ENCODE measurements around the gene PRKCZ.
"Not testable (repeated sequence)": the region's sequence is repeated elsewhere in the genome, so short reads cannot be mapped to it uniquely, and the experiment has no call there.

The PRKCZ gene

DNA sequence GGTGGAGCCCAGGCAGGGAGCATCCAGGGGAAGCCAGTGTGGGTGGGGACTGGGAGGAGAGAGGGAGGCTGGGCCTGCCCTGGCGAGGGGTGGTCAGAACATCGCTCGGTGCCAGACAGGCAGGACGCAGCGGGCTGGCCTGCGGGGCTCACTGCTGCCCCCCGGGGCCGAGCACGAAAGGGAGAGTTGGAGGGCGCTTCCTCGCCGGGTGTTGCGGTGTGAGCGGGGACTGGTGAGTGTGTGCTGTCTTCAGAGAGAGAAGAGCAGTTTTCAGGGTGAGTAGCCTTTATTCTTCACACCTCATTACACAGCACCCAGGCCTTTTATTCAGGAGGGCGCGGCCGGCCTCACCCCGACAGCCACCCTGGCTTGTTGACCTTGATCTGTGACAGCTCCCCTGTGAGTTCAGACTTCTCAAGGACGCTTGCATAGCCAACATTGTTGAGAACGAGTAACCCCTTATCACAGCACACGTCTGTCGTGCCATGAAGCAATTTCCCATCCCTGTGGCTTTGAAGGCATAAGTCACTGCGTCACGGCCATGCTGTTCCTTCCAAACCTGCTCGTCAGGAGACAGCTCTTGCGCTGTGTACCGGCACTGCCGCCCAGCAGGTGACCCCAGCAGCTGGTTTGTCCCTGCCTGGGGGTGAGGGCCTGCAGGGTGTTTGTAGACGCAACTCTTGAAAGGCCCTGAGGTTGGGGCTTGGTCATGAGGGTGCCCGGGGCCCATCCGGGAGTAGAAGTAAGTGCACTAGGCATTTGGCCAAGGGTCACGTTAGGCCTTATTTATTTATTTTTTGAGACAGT, 54.6 kb downstream of the PRKCZ start:
- DNase-seq, result no peak

DNA sequence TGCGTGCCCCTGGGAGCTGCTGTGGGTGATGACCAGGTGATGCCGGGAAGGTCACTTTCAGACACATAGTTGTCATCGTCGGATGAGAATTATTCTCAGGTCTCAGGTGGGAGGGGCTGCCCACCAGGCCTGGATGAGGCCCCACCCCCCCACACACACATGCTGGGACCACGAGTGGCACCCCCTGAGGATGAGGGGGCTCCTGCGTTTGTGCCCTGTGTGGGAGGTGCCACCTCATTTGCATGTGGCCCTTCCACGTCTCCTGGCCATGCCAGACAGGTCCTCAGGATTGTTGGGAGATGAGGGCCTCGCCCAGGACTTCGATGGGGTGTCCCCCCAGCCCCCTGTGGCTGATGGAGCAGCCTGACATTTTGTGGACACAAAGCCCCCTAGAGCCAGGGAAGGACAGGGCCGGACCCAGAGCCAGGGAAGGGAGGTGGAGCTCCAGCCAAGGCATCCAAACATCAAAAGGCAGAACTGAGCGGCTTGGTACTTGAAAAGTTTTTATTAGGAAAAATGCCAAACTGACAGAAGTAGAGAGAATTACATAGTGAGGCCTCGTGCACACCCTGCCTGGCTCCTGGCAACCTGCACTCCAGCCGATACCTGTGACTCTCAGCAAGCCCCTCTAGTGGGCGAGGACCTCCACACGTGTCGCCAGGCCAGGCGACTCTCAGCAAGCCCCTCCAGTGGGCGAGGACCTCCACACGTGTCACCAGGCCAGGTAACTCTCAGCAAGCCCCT, 55.7 kb downstream of the PRKCZ start:
- DNase-seq, result no peak

DNA sequence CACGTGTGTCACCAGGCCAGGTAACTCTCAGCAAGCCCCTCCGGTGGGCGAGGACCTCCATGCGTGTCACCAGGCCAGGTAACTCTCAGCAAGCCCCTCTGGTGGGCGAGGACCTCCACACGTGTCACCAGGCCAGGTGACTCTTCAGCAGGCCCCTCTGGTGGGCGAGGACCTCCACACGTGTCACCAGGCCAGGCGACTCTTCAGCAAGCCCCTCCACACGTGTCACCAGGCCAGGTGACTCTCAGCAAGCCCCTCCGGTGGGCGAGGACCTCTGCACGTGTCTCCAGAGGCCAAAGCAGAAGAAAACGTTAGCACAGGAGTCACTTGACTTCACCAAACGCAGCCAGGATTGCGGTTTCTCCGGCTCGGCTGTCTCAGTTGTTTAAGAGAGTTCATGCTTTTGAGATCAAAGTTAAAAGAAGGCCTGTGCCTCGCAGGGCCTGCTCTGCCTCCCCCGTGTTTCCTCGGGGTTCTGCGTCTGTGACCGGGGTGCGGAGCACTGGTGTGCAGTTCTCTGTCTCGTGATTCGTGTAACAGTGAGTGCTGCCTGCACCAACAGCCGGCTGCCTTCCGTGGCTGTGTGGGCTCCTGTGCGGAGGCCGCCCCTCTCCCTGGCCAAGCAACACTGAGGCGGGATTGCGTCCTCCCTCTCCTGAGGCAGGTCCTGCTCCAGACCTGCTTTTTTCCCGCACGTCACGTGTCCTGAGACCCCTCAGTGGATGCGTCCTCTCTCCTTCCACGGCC, 56.6 kb downstream of the PRKCZ start:
- no peak for DNase-seq

DNA sequence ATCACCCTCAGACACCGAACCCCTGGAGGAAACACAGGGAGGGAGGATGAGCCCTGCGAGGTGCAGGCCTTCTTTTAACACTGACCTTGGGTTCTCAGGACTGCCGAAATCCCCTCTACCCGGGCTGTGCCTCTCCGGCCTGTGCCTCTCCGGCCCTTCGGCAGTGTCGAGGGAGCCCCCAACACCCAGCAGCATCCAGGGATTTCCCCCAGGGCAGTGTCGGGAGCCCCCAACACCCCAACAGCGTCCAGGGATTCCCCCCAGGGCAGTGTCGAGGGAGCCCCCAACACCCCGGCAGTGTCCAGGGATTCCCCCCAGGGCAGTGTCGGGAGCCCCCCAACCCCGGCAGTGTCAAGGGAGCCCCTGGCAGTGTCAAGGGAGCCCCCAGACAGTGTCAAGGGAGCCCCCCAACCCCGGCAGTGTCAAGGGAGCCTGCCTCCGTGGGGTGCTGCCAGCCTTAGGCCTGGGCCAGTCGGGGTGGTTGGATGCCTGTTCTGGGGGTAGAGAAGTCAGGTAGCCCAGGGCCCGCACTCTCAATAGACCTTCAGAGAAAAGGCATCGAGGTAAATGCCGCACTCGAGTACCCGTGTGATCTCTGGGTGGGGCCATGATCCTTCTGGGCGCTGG, 57.5 kb downstream of the PRKCZ start:
- no peak for DNase-seq

DNA sequence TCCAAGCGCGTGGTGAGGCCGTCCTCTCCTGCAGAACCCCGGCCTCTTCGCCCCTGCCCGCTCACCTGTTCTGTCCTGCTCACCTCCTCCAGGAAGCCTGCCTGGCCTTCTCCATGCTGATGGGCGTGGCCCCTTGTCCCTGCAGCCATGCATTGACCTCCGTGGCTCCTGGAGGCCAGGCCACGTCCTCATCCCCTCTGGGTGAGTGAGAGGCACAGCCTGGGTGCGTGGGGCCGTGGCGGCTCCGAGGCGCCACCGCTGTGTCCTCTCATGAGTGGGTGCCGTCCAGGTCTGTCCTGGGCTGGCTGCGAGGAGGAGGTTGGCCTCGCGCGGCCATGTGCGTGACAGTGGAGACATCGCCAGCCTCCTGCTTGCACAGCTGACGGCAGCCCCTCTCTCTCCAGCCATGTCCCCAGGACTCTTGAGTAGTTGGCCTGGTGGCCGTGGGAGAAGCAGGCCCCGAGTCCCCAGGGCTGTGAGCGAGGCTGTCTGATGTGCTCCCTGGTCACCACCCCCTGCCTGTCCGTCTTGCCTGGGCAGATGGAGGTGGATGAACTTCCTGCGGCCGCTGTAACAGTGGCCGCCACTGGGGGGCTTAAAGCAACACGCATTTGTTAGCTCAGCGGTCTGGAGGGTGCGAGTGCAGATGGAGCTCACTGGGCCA, 58.1 kb downstream of the PRKCZ start:
- DNase-seq, result no peak

DNA sequence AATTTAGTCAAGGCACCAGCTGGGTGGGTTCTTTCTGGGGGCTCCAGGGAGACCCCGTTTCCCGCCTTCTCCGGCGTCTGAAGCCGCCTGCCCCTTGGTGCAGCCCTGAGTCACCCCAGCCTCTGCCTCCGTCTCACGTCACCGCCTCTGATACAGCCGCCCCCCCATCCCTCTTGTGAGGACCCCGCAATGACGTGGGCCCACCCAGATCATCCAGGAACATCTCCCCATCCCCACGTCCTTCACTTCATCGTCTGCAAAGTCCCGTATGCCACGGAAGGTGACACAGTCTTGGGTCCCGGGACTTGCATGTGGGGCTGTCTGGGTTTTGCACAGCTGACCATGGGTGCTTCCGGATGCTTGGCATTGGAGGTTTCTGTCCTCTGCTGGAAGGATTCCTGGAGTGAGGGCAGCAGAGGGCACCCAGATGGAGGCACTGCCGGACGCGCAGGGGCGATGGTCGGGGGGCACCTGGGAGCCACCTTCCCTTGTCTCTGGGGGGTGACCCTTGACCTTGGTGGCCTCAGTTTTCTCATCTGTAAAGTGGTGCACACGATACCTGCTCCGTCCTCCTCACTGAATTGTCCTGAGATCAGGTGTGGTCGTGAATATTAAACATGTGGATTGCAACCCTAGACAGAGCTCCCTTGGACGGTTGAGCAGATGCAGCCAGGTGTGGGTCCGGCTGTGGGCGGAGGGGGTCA, 58.8 kb downstream of the PRKCZ start:
- DNase-seq, result no peak

DNA sequence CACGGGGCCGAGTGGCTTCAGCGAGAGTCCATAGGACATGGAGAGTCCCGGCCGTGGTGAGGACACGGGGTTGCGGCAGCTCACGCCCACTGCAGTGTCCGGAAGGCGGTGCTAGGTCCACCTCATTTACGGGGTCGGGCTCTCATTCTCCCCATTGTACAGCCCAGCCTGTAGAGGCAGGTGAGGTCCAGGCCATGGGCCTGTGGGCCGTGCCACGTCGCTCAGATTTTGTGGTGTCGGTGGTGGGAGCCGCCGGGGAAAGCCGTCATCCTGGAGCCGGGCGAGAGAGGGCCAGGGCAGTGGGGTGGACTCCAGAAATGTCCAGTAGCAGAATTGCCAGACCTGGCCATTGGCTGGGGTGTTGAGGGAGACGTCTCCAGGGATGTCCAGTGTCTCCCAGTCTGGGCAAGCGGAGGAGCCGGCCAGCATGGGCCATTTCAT, 59.4 kb downstream of the PRKCZ start:
- no peak for DNase-seq

DNA sequence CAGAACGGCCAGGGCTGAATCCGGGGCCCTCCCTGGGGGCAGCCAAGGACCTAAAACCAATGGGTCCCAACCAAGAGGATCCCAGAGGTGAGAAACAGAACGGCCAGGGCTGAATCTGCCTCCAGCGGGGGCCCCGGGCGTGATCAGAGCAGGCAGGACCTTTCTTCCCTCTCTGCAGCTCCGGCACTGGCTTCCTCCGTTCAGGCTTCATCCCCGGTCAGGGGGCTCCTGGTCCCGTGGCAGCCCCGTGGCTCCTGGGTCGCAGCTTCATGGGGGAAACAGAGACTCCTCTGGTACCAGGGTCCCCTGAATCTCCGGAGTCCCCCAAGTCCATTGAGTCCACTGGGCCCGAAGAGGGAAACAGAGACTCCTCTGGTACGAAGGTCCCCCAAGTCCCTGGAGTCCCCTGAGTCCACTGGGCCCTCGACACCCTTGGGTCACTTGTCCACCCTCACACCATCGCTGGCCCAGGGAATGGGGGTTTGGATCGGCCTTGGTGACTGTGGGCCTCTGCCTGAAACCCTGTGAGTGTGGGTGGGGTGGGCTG, 60.1 kb downstream of the PRKCZ start:
- no peak for DNase-seq

DNA sequence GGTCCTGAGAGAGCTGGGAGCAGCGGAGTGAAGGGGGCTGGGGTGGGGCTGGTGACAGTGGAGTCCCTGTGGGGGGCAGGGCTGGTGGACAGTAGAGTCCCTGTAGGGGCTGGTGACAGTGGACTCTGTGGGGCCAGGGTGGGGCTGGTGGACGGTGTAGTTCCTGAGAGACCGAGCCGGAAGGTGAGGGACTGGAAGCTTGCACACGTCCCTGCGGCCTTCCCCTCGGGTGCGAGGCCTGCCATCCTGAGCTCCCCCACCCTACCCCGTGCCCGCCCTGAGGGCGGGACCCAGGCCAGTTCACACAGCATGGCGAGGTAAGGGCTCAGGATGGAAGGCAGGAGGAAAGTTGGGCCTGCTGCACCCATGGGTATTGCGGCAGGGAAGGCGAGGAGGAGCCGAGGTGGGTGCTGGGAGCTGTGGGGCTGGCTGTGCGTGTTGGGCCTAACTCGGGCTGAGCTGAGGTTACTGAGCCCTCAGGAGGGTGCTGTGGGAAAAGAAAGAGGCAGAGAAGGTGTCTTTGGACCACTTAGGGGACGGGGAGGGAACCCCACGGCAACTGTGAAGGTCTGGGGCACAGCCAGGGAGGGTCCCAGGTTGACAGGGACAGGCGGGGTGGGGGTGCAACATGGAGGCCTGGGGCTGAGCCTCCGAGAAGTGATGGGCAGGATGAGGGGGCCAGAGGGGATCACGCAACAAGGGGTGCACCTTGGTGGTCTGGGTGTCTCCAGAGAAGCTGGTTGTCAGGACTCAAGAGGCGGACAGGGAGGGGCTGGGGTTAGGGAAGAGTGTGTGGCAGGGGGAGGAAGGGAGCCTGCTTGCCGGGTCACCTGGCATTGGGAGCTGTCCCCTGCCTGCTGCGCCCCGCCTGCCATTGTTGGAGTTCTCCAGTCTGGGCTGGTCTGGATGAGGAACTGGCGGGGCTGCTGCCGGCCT, 60.8 kb downstream of the PRKCZ start:
- DNase-seq, result no peak

DNA sequence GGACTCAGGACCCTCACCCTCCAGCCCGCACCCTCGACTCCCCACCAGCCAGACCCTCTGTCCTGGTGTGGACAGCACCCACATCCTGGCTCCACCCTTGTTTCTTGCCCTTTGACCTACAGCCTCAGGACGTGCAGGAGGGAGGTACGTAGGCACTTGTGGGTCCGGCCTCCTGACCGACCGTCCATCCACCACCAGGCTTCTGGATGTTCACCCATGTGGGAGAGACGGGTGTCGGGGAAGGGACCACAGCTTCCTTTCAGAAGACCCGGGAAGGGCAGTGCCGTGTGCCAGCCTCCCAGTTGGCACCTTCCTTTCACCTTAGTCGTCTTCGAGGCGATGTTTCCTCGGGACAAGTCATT, 61.4 kb downstream of the PRKCZ start:
- DNase-seq, result no peak

DNA sequence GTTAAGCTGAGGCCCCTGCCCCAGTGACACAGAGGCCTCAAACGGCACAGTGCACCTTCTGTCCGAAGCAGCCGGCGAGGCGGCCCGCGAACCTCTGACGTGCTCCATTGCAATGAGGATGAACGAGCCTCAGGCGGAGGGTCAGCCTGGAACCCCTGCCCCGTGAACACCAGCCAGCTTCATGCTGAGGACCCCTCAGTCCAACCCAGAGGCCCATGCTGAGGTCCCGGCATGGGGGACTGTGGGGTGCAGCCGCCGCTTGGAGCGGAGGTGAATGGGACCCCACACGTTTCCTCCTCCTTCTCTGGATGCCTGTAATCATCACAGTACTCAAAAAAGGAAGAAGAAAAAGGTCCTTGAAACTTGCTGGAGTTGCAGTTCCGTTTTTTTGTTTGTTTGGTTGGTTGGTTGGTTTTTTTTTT, 62.1 kb downstream of the PRKCZ start:
- no peak for DNase-seq

DNA sequence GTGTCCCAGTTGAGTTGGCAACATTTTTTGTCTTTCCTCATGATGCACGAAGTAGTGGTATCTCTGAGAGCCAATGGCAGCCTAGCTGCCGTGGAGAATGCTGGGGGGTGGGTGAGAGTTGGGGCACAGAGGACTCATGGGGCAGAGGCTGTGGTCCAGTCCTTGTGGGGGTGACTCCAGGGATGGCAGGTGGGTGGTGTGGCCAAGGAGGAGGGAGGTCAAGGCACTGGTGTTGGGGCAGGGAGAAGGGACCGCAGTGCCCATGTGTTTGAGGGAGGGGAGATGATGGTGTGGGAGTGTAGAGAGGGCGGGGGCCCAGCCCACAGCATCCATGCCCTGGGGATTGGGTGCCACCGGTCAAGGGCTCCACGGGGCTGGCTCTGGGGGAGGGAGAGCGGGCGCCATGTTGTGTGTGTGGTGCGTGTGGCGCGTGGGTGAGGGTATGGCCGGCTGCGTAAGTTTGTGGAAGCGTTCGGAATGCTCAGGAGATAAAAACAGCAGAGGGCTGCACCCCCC, 63.5 kb downstream of the PRKCZ start:
- no peak for DNase-seq

DNA sequence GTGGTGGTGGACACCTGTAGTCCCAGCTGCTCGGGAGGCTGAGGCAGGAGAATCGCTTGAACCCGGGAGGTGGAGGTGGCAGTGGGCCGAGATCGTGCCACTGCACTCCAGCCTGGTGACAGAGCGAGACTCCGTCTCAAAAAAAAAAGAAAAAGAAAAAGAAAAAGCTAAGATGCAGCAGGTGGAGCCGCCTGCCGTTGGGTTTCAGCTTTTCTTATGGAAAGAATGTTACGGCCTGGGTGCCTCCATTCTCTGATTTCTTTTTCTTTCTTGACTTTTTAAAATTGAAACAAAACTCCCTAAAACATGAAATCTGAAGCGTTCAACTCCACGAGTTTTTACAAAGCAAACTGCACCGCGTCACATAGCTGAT, 64.4 kb downstream of the PRKCZ start:
- DNase-seq, result not testable (repeated sequence)

DNA sequence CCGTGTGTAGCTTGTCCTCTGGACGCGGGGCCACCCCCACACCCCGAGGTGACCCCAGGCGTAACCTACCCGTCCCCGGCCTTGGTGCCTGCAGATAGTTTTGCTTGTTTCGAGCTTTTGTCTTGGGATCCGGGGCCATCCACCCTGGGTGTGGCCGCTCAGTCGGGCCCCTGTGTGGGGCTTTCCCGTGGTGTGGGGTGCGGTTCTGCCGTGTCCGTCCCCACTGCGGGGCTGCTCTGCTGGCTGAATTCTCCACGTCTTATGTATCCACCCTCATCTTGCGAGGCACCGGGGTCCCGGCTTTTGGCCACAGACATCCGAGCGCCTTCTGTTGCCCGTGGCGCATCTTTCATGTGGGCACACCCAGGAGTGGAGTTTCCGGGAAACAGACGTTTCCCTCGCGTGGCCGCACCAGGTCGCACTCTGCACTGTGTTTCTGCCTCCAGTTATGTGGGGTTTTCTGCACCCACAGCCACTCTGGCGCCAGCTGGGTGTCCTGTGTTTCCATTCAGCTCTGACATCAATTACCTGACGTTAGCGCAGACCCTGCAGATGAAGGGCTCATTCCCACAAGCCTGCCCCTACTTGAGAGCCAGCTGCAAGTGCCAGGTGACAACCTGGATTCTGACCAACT, 64.9 kb downstream of the PRKCZ start:
- DNase-seq, result no peak

DNA sequence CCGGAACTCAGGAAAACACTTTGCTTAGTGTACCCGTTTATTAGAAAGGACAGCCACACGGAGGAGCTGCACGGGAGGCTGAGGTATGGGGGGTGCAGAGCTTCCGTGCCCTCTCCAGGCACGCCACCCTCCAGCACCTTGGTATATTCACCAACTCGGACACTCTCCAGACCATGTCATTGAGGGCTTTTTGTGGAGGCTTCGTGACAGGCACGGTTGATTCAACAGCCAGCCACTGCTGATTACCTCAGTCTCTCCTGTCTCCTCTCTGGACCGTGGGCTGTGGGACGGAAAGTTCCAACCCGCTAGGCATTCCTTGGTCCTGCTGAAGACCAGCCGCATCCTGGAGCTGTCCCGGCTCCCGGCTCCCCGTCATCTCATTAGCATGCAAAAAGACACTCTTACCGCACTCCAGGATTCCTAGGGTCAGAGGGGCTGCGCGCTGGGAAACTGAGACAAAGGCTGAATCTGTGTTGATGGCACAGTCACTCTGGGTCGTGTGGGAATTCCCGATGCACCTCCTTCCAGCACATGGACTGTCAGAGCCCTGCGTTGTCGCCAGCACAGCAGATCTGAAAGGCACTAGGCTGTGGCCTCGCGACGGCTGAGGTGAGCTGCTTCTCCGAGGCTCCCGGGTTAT, 65.6 kb downstream of the PRKCZ start:
- DNase-seq, result no peak

DNA sequence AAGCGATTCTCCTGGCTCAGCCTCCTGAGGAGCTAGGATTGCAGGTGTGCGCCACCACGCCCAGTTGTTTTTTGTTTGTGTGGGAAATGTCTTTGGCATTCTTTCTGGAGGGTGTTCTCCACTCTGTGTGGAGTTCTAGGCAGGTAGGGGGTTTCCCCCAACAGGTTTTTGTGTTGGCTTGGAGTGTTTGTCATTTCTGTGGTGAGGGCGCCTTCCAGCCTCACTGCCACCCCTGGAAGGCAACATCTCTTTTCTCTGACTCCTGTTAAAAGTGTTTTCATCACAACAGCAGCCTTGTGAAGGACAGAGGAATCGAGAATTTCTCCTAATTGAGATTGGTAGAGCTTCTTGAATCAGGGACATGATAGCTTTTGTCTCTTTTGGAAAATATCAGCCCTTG, 69.7 kb downstream of the PRKCZ start:
- no peak for DNase-seq

DNA sequence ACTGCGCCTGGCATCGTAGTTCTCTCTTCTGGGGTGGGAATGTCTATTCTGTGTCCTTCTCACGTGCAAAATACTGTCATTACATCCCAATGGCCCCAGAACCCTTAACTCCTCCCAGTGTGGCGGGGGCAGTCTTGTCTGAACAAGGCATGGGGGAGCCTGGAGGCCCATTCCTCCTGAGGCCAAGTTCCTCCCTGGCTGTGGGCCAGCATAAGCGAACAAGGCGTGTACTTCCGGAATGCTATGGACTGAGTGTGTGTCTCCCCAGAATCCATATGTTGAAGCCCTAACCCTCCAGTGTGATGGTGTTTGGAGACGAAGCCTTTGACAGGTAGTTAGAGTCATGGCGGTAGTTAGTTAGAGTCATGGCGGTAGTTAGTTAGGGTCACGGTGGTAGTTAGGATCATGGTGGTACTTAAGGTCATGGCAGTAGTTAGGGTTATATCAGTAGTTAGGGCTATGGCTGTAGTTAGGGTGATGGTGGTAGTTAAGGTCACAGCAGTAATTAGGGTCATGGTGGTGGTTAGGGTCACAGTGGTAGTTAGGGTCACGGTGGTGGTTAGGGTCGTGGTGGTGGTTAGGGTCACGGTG, 71.0 kb downstream of the PRKCZ start:
- no peak for DNase-seq

DNA sequence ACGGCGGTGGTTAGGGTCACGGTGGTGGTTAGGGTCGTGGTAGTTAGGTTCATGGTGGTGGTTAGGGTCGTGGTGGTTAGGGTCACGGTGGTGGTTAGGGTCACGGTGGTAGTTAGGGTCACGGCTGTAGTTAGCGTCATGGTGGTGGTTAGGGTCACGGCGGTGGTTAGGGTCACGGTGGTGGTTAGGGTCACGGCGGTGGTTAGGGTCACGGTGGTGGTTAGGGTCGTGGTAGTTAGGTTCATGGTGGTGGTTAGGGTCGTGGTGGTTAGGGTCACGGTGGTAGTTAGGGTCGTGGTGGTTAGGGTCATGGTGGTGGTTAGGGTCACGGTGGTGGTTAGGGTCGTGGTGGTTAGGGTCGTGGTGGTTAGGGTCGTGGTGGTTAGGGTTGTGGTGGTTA, 71.6 kb downstream of the PRKCZ start:
- DNase-seq, result not testable (repeated sequence)

Measured in NCI-H524 treated with DMSO at 0.1 percent for 48 hours (cell line).